Measurements from ENCODE around the gene DGKB. TPM values are rescaled to one million over a fixed set of nuclear protein-coding genes. Genes with fewer than 3 reads are reported as not detected.

The DGKB gene
- total RNA-seq, 1 experiment from 2014 or later = not detected

DNA sequence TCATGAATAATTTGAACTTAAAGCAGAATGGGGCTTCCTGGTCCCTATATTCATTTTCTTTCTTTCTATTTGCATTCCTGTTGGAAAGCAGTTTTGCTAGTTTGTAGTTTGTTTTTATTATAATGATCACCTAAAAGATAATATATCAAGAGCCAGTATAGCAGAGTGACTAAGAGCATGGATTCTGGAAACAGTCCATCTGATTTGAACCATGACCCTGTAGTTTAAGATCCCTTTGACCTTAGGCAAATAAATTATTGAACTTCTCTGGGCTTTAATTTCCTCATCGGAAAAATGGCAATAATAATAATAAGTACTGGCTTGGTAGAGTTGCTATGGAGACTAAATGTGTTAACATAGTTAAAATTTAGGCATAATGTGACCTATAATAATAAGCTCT is 76.1 kb downstream of the DGKB start:
- no peak for DNase-seq (ENCODE audit: low spot score)
- intact Hi-C loops (cut with micrococcal nuclease; ENCODE audit: unreplicated experiment) = no loop called here
- H3K27ac ChIP-seq (ENCODE audit: low read depth, low read length, poor library complexity, severe bottlenecking) = no peak overlapping the region
- no peak overlapping the region for H3K4me3 ChIP-seq (ENCODE audit: low read depth, low read length, poor library complexity, severe bottlenecking)
- ChIA-PET CTCF (no interaction called here), POLR2A (ENCODE audit: low non-redundant PET) (no interaction called here)
- H3K27me3 ChIP-seq (replicated peaks; ENCODE audit: insufficient read depth, low read depth, low read length, poor library complexity) = no peaks in the 10 kb centered on the region
- no peaks in the 10 kb centered on the region for H3K9me3 ChIP-seq (ENCODE audit: low read depth, low read length, poor library complexity, severe bottlenecking)
- no peak for TF ChIP-seq EZH2 (IDR thresholded peaks at IDR 0.05; ENCODE audit: borderline replicate concordance, low read depth, low read length, poor library complexity, severe bottlenecking)
- TF ChIP-seq, protein P1, sequence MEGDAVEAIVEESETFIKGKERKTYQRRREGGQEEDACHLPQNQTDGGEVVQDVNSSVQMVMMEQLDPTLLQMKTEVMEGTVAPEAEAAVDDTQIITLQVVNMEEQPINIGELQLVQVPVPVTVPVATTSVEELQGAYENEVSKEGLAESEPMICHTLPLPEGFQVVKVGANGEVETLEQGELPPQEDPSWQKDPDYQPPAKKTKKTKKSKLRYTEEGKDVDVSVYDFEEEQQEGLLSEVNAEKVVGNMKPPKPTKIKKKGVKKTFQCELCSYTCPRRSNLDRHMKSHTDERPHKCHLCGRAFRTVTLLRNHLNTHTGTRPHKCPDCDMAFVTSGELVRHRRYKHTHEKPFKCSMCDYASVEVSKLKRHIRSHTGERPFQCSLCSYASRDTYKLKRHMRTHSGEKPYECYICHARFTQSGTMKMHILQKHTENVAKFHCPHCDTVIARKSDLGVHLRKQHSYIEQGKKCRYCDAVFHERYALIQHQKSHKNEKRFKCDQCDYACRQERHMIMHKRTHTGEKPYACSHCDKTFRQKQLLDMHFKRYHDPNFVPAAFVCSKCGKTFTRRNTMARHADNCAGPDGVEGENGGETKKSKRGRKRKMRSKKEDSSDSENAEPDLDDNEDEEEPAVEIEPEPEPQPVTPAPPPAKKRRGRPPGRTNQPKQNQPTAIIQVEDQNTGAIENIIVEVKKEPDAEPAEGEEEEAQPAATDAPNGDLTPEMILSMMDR (conservative IDR thresholded peaks at IDR 0.05; ENCODE audit: low read depth, low read length) = no peak
- H3K4me1 ChIP-seq (ENCODE audit: insufficient read depth, low read length, poor library complexity, severe bottlenecking) = no peaks in the 10 kb centered on the region
- H3K36me3 ChIP-seq (ENCODE audit: insufficient read depth, low read length, poor library complexity, severe bottlenecking) = no peaks in the 10 kb centered on the region
- BruUV-seq (replicated peaks) = no TSS peak

DNA sequence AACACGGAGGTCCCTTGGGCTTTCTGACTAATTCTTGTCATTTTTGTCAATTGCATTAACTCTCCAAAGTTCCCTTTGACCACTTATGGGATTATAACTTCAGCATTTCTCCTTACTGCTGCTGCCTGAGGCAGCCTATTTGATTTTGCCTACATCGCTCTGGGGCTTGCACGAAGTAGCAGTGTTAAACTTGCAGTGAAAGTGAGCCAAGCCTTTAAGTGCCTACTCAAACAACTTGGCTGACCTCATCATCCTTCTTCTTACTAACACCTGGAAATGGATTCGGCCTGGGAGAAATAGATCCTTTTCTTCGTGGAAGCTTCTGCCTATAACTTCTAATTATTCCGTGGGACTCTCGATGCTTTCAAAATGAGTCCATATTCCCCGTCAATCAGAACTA is 76.6 kb downstream of the DGKB start:
- intact Hi-C loops (cut with micrococcal nuclease; ENCODE audit: unreplicated experiment) = no loop called here

DNA sequence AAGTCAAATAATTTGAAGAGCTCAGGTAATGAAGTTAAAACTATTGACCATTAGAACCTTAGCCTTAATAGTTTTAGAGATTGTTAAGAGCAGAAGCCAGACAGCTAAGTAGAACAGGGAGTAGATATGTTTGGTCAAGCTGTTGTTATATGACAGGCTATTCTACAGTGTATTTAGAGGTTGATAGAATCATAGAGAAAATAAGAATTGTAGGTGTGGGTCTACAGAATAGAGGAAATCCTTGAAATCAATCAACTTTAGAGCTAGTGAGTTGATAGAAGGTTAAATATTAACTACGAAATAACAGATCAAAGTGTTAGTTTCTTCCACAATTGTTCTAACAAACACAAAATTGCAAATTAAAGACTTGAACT is 80.1 kb downstream of the DGKB start:
- intact Hi-C loops (cut with micrococcal nuclease; ENCODE audit: unreplicated experiment) = no loop called here
- CTCF ChIA-PET = no interaction called here

More for the DNA sequence above, 76.6 kb downstream of the DGKB start:
- Histone ChIP-seq H3K27ac (ENCODE audit: low read depth, low read length, poor library complexity, severe bottlenecking) (no peak overlapping the region), H3K36me3 (ENCODE audit: insufficient read depth, low read length, poor library complexity, severe bottlenecking) (no peaks in the 10 kb centered on the region), H3K4me1 (ENCODE audit: insufficient read depth, low read length, poor library complexity, severe bottlenecking) (no peaks in the 10 kb centered on the region), H3K9me3 (ENCODE audit: low read depth, low read length, poor library complexity, severe bottlenecking) (no peaks in the 10 kb centered on the region), H3K4me3 (ENCODE audit: low read depth, low read length, poor library complexity, severe bottlenecking) (no peak overlapping the region), H3K27me3 (replicated peaks; ENCODE audit: insufficient read depth, low read depth, low read length, poor library complexity) (no peaks in the 10 kb centered on the region)
- ChIA-PET POLR2A (ENCODE audit: low non-redundant PET) (no interaction called here), CTCF (no interaction called here)
- TF ChIP-seq, protein P1 (conservative IDR thresholded peaks at IDR 0.05; ENCODE audit: low read depth, low read length) = no peak
- TF ChIP-seq EZH2 (IDR thresholded peaks at IDR 0.05; ENCODE audit: borderline replicate concordance, low read depth, low read length, poor library complexity, severe bottlenecking) = no peak
- no peak for DNase-seq (ENCODE audit: low spot score)
- no TSS peak for BruUV-seq (replicated peaks)

More for the DNA sequence above, 80.1 kb downstream of the DGKB start:
- H3K27ac ChIP-seq (ENCODE audit: low read depth, low read length, poor library complexity, severe bottlenecking) = no peak overlapping the region
- H3K4me1 ChIP-seq (ENCODE audit: insufficient read depth, low read length, poor library complexity, severe bottlenecking) = no peaks in the 10 kb centered on the region
- no TSS peak for BruUV-seq (replicated peaks)
- H3K9me3 ChIP-seq (ENCODE audit: low read depth, low read length, poor library complexity, severe bottlenecking) = no peaks in the 10 kb centered on the region
- DNase-seq (ENCODE audit: low spot score) = no peak
- H3K27me3 ChIP-seq (replicated peaks; ENCODE audit: insufficient read depth, low read depth, low read length, poor library complexity) = no peaks in the 10 kb centered on the region
- TF ChIP-seq, protein P1 (conservative IDR thresholded peaks at IDR 0.05; ENCODE audit: low read depth, low read length) = no peak
- no peak for TF ChIP-seq EZH2 (IDR thresholded peaks at IDR 0.05; ENCODE audit: borderline replicate concordance, low read depth, low read length, poor library complexity, severe bottlenecking)
- POLR2A ChIA-PET (ENCODE audit: low non-redundant PET) = no interaction called here
- H3K4me3 ChIP-seq (ENCODE audit: low read depth, low read length, poor library complexity, severe bottlenecking) = no peak overlapping the region
- no peaks in the 10 kb centered on the region for H3K36me3 ChIP-seq (ENCODE audit: insufficient read depth, low read length, poor library complexity, severe bottlenecking)
